CD4-positive, alpha-beta memory T cell (primary cell): Measurements from ENCODE around the gene POLD2. TPM values are rescaled to one million over a fixed set of nuclear protein-coding genes. Genes with fewer than 3 reads are reported as not detected.

Experiments
- CTCF ChIA-PET: fragments of 350-600 bp; sonication (Branson Sonifier 250); formaldehyde crosslinking; loops from one replicate; lab custom pipeline; 2021; ENCODE audit warnings: inconsistent platforms; ENCODE audit not compliant: partially characterized antibody; lab: Charles Lee
- POLR2A ChIA-PET: fragments of 350-600 bp; sonication (Branson Sonifier 250); formaldehyde crosslinking; loops from one replicate; lab custom pipeline; 2021; ENCODE audit not compliant: partially characterized antibody; lab: Charles Lee
- DNase-seq, 5 donors: peaks; one replicate each; pipeline versions ENCODE4 v3.0.0 to v3.0.0-alpha.2; 2020 to 2022; ENCODE audit warnings: mixed read lengths in 1 of 5
- H3K27ac ChIP-seq: one replicate; pipeline ENCODE4 v1.7.0; 2013; ENCODE audit warnings: low read depth, low read length
- H3K27me3 ChIP-seq: 2 replicates; pipeline ENCODE4 v1.7.0; 2013; ENCODE audit warnings: mild to moderate bottlenecking, low read length, moderate library complexity; ENCODE audit not compliant: insufficient read depth
- H3K36me3 ChIP-seq: 2 replicates; pipeline ENCODE4 v1.7.0; 2013; ENCODE audit warnings: mild to moderate bottlenecking, low read length, moderate library complexity; ENCODE audit not compliant: insufficient read depth
- H3K4me1 ChIP-seq: 2 replicates; pipeline ENCODE4 v1.7.0; 2013; ENCODE audit warnings: mild to moderate bottlenecking, low read length, moderate library complexity; ENCODE audit not compliant: insufficient read depth
- H3K4me3 ChIP-seq, 2 donors: one replicate each; pipeline ENCODE4 v1.7.0; 2013; ENCODE audit warnings: low read length in 2 of 2, mild to moderate bottlenecking in 1 of 2
- H3K9me3 ChIP-seq, 2 donors: one replicate each; pipeline ENCODE4 v1.7.0; 2013; ENCODE audit warnings: low read length in 2 of 2, control low read depth in 1 of 2; ENCODE audit not compliant: control insufficient read depth in 1 of 2
- H3K27ac Mint-ChIP-seq, 7 donors: one replicate each; pipeline ENCODE4 v1.8.0; 2020 to 2021; ENCODE audit warnings: mixed read lengths in 7 of 7, mild to moderate bottlenecking in 6 of 7, inconsistent platforms in 3 of 7, moderate library complexity in 3 of 7
- H3K27me3 Mint-ChIP-seq, 2 donors: one replicate each; pipeline ENCODE4 v1.8.0; 2020 to 2021; ENCODE audit warnings: mixed read lengths in 2 of 2
- H3K36me3 Mint-ChIP-seq, 2 donors: one replicate each; pipeline ENCODE4 v1.8.0; 2020 to 2021; ENCODE audit warnings: mixed read lengths in 2 of 2, inconsistent platforms in 1 of 2, mild to moderate bottlenecking in 1 of 2
- H3K4me1 Mint-ChIP-seq, 4 donors: one replicate each; pipeline ENCODE4 v1.8.0; 2020 to 2021; ENCODE audit warnings: mixed read lengths in 4 of 4, mild to moderate bottlenecking in 1 of 4
- H3K4me3 Mint-ChIP-seq, 8 donors: one replicate each; pipeline ENCODE4 v1.8.0; 2020 to 2021; ENCODE audit warnings: mixed read lengths in 8 of 8, mild to moderate bottlenecking in 7 of 8, moderate library complexity in 6 of 8, inconsistent platforms in 3 of 8
- H3K9me3 Mint-ChIP-seq, 8 donors: one replicate each; pipeline ENCODE4 v1.8.0; 2020 to 2021; ENCODE audit warnings: mixed read lengths in 8 of 8, mild to moderate bottlenecking in 5 of 8, inconsistent platforms in 3 of 8, moderate library complexity in 1 of 8
- intact Hi-C: fragments of 100-400 bp; cut with micrococcal nuclease; formaldehyde crosslinking; loops from one replicate; pipeline ENCODE4 v1.15.1; 2023
- polyA plus RNA-seq, 2 donors: library from polyadenylated mRNA; unstranded; fragments of 300-500 nt; fragmentation: Illumina TruSeq; gene quantifications; one replicate each; pipeline ENCODE4 v1.2.3, GENCODE V29; 2021
- total RNA-seq, 2 experiments: library from RNA; stranded (reverse); gene quantifications; one replicate each; pipeline ENCODE4 v1.2.3, GENCODE V29; 2021

POLD2 gene
- total and polyA plus RNA-seq, 4 experiments from 2014 or later: 48.7 to 94.4 (median 75.2) TPM

DNA sequence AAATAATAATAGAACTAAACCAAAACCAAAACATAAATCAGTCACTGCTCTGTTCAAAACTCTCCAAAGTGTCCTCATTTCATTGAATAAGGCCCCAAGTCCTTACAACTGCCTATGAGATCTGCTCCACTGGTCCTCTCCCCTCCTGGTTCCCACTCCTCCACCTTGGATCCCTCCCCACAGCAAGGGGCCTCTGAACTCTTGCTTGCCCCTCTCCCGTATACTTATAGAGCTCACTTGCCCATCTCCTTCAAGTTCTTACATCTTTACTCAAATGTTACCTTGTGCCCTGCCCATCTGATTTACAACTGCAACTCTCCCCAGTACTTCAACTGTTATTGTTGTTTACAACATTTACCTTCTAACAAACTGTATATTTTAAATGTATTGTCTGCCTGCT is 819 bp downstream of the POLD2 start:
- ChIA-PET CTCF (interaction anchor here (1.3 kb wide), 1 partner anchor 42 kb away, joined by 5 read pairs; no protein-coding TSS in a partner anchor), POLR2A (interaction anchor here (1.0 to 1.8 kb wide), 5 partner anchors 8 to 369 kb away, joined by 3 to 20 read pairs (median 4); partner anchors contain the start of gene MRPS24)
- Histone ChIP-seq H3K36me3 (peaks cover 15% of the 10 kb centered on the region), H3K4me3 (peak overlapping the region in 1 of 2 donors; percentile 72), H3K27ac (peak overlapping the region; percentile 76), H3K4me1 (peaks cover 22% of the 10 kb centered on the region), H3K9me3 (no peaks in the 10 kb centered on the region), H3K27me3 (no peaks in the 10 kb centered on the region)
- DNase-seq: no peak
- Mint-ChIP-seq H3K4me1 (peaks cover 20 to 37% (median 27%) of the 10 kb centered on the region in 4 donors), H3K9me3 (no peaks in the 10 kb centered on the region), H3K36me3 (peaks cover 26% of the 10 kb centered on the region in 2 donors), H3K27me3 (no peaks in the 10 kb centered on the region), H3K4me3 (peak overlapping the region; percentile 77 to 95 (median 92)), H3K27ac (peak overlapping the region; percentile 84 to 97 (median 96))
- intact Hi-C loops: loop anchor here (2.0 to 5.0 kb wide), 5 partner anchors 18 to 255 kb away; partner anchors contain the start of genes AEBP1, MRPS24 and YKT6

GRCh38 chr7:44121761-44122420 is 1.5 kb downstream of the POLD2 start:
- no peaks in the 10 kb centered on the region for H3K27me3 Mint-ChIP-seq
- POLR2A ChIA-PET: interaction anchor here (1.2 kb wide), 1 partner anchor 369 kb away, joined by 4 read pairs; no protein-coding TSS in a partner anchor

DNA sequence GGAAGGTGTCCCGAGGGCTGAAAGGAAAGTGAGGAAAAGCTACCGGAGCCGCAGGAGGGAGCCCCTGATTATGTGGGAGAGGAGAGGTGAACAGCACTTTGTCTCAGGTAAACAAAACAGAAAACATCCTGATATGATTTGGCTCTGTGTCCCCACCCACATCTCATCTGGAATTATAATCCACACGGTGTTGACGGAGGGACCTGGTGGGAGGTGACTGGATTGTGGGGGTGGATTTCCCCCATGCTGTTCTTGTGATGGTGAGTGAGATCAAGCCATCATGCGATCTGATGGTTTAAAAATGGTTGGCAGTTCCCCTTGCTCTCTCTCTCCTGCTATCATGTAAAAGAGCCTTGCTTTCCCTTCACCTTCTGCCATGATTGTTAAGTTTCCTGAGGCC is 3.0 kb downstream of the POLD2 start:
- H3K4me3 Mint-ChIP-seq: no peak overlapping the region
- H3K4me3 ChIP-seq: no peak overlapping the region
- H3K9me3 Mint-ChIP-seq: no peaks in the 10 kb centered on the region
- H3K36me3 ChIP-seq: peaks cover 16% of the 10 kb centered on the region
- peak overlapping the region in 2 of 7 donors; percentile 35 to 53 for H3K27ac Mint-ChIP-seq
- H3K4me1 ChIP-seq: peaks cover 22% of the 10 kb centered on the region
- no peak overlapping the region for H3K27ac ChIP-seq
- H3K36me3 Mint-ChIP-seq: peaks cover 26 to 43% of the 10 kb centered on the region in 2 donors
- DNase-seq: no peak
- ChIA-PET CTCF (no interaction called here), POLR2A (no interaction called here)
- peaks cover 20 to 36% (median 27%) of the 10 kb centered on the region in 4 donors for H3K4me1 Mint-ChIP-seq
- no peaks in the 10 kb centered on the region for H3K27me3 ChIP-seq
- H3K27me3 Mint-ChIP-seq: no peaks in the 10 kb centered on the region
- intact Hi-C loops: loop anchor here (5.0 kb wide), 2 partner anchors 82 to 253 kb away; partner anchors contain the start of genes MRPS24 and YKT6
- no peaks in the 10 kb centered on the region for H3K9me3 ChIP-seq

More at GRCh38 chr7:44121761-44122420, 1.5 kb downstream of the POLD2 start:
- Mint-ChIP-seq H3K4me3 (peak overlapping the region in 3 of 8 donors; percentile 6 to 92 (median 15)), H3K27ac (peak overlapping the region in 2 of 7 donors; percentile 91 to 97), H3K4me1 (peaks cover 20 to 37% (median 27%) of the 10 kb centered on the region in 4 donors), H3K36me3 (peaks cover 26 to 33% of the 10 kb centered on the region in 2 donors), H3K9me3 (no peaks in the 10 kb centered on the region)
- intact Hi-C loops: loop anchor here (2.0 to 5.0 kb wide), 5 partner anchors 17 to 255 kb away; partner anchors contain the start of genes AEBP1, MRPS24 and YKT6
- Histone ChIP-seq H3K4me1 (peaks cover 22% of the 10 kb centered on the region), H3K4me3 (no peak overlapping the region), H3K27me3 (no peaks in the 10 kb centered on the region), H3K36me3 (peaks cover 15% of the 10 kb centered on the region), H3K9me3 (no peaks in the 10 kb centered on the region), H3K27ac (no peak overlapping the region)
- no peak for DNase-seq
- CTCF ChIA-PET: no interaction called here

- CTCF ChIA-PET: no interaction called here
- no peak for DNase-seq
- Mint-ChIP-seq H3K27me3 (no peaks in the 10 kb centered on the region), H3K4me3 (peak overlapping the region in 2 of 8 donors; percentile 26 to 36), H3K27ac (peak overlapping the region in 4 of 7 donors; percentile 2 to 64 (median 38)), H3K9me3 (no peaks in the 10 kb centered on the region), H3K4me1 (peaks cover 20 to 31% (median 27%) of the 10 kb centered on the region in 4 donors), H3K36me3 (peaks cover 26 to 46% of the 10 kb centered on the region in 2 donors)
- H3K9me3 ChIP-seq: no peaks in the 10 kb centered on the region
- no peaks in the 10 kb centered on the region for H3K27me3 ChIP-seq
- POLR2A ChIA-PET: no interaction called here
- peaks cover 21% of the 10 kb centered on the region for H3K36me3 ChIP-seq
- peaks cover 22% of the 10 kb centered on the region for H3K4me1 ChIP-seq
- intact Hi-C loops: loop anchor here (5.0 kb wide), 2 partner anchors 82 to 253 kb away; partner anchors contain the start of genes MRPS24 and YKT6
- H3K27ac ChIP-seq: no peak overlapping the region
- H3K4me3 ChIP-seq: no peak overlapping the region
These were observed 3.4 kb downstream of the POLD2 start for GRCh38 chr7:44119829-44120380.

DNA sequence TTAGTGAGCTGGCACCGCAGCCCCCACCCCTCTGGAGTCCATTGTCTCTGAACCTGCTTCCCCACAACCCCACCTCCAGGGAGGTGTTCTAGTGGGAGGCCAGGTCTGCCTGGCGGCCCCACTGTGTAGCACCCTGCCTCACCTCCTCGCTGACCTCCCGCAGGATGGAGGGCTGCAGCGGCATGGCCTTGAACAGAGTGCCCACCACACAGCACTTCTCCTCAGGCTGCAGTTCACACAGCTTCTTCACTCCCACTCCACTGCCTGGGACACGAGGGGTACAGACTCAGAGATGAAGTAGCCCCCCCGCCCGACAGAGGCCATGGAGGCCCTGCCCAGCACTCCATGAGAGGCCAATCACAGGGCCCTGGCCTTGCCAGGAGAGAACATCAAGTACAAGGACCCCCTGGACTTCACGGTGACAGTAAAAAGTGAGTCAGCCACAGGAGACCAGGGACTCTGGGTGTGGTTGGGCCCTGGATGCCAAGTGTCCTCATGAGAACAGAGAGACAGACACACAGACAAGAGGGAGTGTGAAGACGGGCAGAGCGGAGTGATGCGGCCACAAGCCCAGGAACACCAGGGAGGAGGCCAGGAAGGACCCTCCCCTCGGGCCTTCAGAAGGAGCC is 5.4 kb downstream of the POLD2 start:
- Histone ChIP-seq H3K27me3 (no peaks in the 10 kb centered on the region), H3K27ac (no peak overlapping the region), H3K4me1 (peaks cover 14% of the 10 kb centered on the region), H3K4me3 (no peak overlapping the region), H3K36me3 (peaks cover 23% of the 10 kb centered on the region), H3K9me3 (no peaks in the 10 kb centered on the region)
- POLR2A ChIA-PET: no interaction called here
- CTCF ChIA-PET: no interaction called here
- no peak overlapping the region for H3K4me3 Mint-ChIP-seq
- H3K36me3 Mint-ChIP-seq: peaks cover 26 to 56% of the 10 kb centered on the region in 2 donors
- no peaks in the 10 kb centered on the region for H3K27me3 Mint-ChIP-seq
- H3K27ac Mint-ChIP-seq: no peak overlapping the region
- DNase-seq: no peak
- intact Hi-C loops: no loop called here
- peaks cover 17 to 25% (median 20%) of the 10 kb centered on the region in 4 donors for H3K4me1 Mint-ChIP-seq
- H3K9me3 Mint-ChIP-seq: no peaks in the 10 kb centered on the region

GRCh38 chr7:44116789-44117666 is 6.3 kb downstream of the POLD2 start:
- H3K4me1 ChIP-seq: peaks cover 5% of the 10 kb centered on the region
- no peaks in the 10 kb centered on the region for H3K27me3 Mint-ChIP-seq
- H3K4me3 ChIP-seq: no peak overlapping the region
- CTCF ChIA-PET: no interaction called here
- no peak overlapping the region for H3K4me3 Mint-ChIP-seq
- peak overlapping the region in 2 of 7 donors; percentile 41 to 66 for H3K27ac Mint-ChIP-seq
- no peaks in the 10 kb centered on the region for H3K9me3 Mint-ChIP-seq
- H3K27me3 ChIP-seq: no peaks in the 10 kb centered on the region
- H3K9me3 ChIP-seq: no peaks in the 10 kb centered on the region
- no peak for DNase-seq
- POLR2A ChIA-PET: no interaction called here
- intact Hi-C loops: no loop called here
- peaks cover 23% of the 10 kb centered on the region for H3K36me3 ChIP-seq
- H3K36me3 Mint-ChIP-seq: peaks cover 26 to 56% of the 10 kb centered on the region in 2 donors
- no peak overlapping the region for H3K27ac ChIP-seq
- H3K4me1 Mint-ChIP-seq: peaks cover 10 to 16% (median 14%) of the 10 kb centered on the region in 4 donors
